ENCODE measurements around the gene SKOR1. TPM values are rescaled to one million over a fixed set of nuclear protein-coding genes. Genes with fewer than 3 reads are reported as not detected.

SKOR1 gene
- total and polyA plus RNA-seq, 2 experiments from 2014 or later, result 0.11 TPM; not detected in 1

DNA sequence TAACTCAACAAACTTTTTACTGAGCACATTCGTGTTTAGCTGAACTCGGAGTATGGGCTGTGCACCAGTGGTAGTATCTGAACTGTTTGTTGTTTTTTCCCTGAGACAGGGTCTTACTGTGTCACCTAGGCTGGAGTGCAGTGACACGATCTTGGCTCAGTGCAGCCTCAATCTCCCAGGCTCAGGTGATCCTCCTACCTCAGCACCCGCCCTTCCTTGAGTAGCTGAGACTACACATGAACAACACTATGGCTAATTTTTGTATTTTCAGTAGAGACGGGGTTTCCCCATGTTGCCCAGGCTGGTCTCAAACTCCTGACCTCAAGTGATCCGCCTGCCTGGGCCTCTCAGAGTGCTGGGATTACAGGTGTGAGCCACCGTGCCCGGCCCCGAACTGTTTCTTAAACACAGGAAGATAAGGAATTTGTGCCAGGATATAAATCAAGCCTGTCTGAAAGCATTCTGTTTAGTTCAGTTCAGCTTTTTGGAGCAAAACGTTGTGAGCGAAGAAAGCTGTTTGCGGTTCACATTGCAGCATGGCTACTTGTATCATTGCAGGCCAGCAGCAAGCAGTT is 40.4 kb upstream of the SKOR1 start:
- Histone ChIP-seq H3K4me3 (no peak overlapping the region), H3F3A (ENCODE audit: insufficient read depth) (no peaks in the 10 kb centered on the region), H3K4me2 (ENCODE audit: unreplicated experiment) (no peak overlapping the region), H3K27me3 (replicated peaks; ENCODE audit: insufficient read depth) (no peaks in the 10 kb centered on the region), H3K9me3 (ENCODE audit: low read depth) (no peaks in the 10 kb centered on the region), H3K9ac (no peak overlapping the region), H2AFZ (no peak overlapping the region), H3K4me1 (ENCODE audit: insufficient read depth) (no peaks in the 10 kb centered on the region), H4K20me1 (ENCODE audit: insufficient read depth) (no peaks in the 10 kb centered on the region), H3K79me2 (ENCODE audit: insufficient read depth) (no peaks in the 10 kb centered on the region), H3K36me3 (ENCODE audit: low read depth) (no peaks in the 10 kb centered on the region), H3K27ac (no peak overlapping the region), H3K9me2 (ENCODE audit: insufficient read depth) (no peaks in the 10 kb centered on the region)
- in situ Hi-C loops (cut with MboI), result no loop called here
- 91 to 92% methylated on average over 12 of the region's 12 CpGs for WGBS, 2 experiments (ENCODE audit: low coverage in 1 of 2, low lambda C conversion rate in 2 of 2, missing lambda C conversion rate in 2 of 2)
- DNase-seq, result no peak
- TF ChIP-seq EZH2 (IDR thresholded peaks at IDR 0.05; ENCODE audit: insufficient read depth, poor library complexity, severe bottlenecking), result no peak

DNA sequence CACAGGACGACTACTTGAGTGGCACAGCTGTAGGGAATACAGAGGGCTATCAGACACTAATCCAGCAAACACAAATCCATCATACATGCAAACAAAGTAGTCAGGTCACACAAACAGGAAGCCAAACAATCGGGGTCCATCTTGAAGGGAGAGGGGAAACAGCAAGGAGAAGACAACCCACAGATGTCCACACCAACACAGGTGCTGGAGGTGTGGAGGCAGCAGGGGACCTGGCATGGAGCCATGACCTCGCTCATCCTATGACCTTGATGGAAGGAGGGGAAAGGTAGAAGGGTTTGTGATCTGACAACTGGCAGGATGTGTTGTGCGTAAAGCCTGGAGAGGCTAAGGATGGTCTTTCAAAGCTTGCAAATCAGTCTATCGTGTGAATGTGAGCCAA is 39.9 kb upstream of the SKOR1 start:
- no peaks in the 10 kb centered on the region for H3F3A ChIP-seq (ENCODE audit: insufficient read depth)
- H3K9ac ChIP-seq, result no peak overlapping the region
- H3K9me3 ChIP-seq (ENCODE audit: low read depth), result no peaks in the 10 kb centered on the region
- TF ChIP-seq EZH2 (IDR thresholded peaks at IDR 0.05; ENCODE audit: insufficient read depth, poor library complexity, severe bottlenecking) (no peak), EZH2phosphoT487 (IDR thresholded peaks at IDR 0.05; ENCODE audit: insufficient read depth, low read depth) (no peak)
- H3K4me2 ChIP-seq (ENCODE audit: unreplicated experiment), result no peak overlapping the region
- no peak overlapping the region for H2AFZ ChIP-seq
- H3K4me1 ChIP-seq (ENCODE audit: insufficient read depth), result no peaks in the 10 kb centered on the region
- 86 to 90% methylated on average over 5 of the region's 5 CpGs for WGBS, 2 experiments (ENCODE audit: low coverage in 1 of 2, low lambda C conversion rate in 2 of 2, missing lambda C conversion rate in 2 of 2)
- H3K4me3 ChIP-seq, result no peak overlapping the region
- H4K20me1 ChIP-seq (ENCODE audit: insufficient read depth), result no peaks in the 10 kb centered on the region
- H3K27me3 ChIP-seq (replicated peaks; ENCODE audit: insufficient read depth), result no peaks in the 10 kb centered on the region
- no peak for DNase-seq
- H3K36me3 ChIP-seq (ENCODE audit: low read depth), result no peaks in the 10 kb centered on the region
- H3K79me2 ChIP-seq (ENCODE audit: insufficient read depth), result no peaks in the 10 kb centered on the region
- H3K27ac ChIP-seq, result no peak overlapping the region
- H3K9me2 ChIP-seq (ENCODE audit: insufficient read depth), result no peaks in the 10 kb centered on the region
- in situ Hi-C loops (cut with MboI), result no loop called here

DNA sequence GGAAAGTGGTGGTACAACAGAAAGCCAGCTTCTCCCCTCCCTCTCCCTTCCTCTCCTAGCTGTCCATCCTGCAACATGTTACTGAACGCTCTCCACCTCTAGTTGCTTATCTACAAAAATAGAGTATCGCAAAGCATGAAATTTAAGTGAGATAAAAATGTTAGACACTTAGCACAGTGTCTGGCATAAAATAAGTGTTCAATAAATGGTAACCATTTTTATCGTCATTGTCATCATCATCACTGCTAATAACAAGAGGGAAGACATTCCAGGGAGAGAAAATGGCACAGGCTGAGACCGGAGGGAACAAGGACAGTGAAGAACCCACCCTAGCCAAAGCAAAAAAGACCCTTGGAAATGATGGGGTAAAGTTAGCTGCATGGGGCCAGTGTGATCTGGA is 38.7 kb upstream of the SKOR1 start:
- DNase-seq, result no peak
- Histone ChIP-seq H3K4me1 (ENCODE audit: insufficient read depth) (no peaks in the 10 kb centered on the region), H3F3A (ENCODE audit: insufficient read depth) (no peaks in the 10 kb centered on the region), H3K4me3 (no peak overlapping the region), H3K4me2 (ENCODE audit: unreplicated experiment) (no peak overlapping the region), H4K20me1 (ENCODE audit: insufficient read depth) (no peaks in the 10 kb centered on the region), H3K9me3 (ENCODE audit: low read depth) (no peaks in the 10 kb centered on the region), H3K27me3 (replicated peaks; ENCODE audit: insufficient read depth) (no peaks in the 10 kb centered on the region), H3K79me2 (ENCODE audit: insufficient read depth) (no peaks in the 10 kb centered on the region), H3K9ac (no peak overlapping the region), H3K36me3 (ENCODE audit: low read depth) (no peaks in the 10 kb centered on the region), H2AFZ (no peak overlapping the region), H3K9me2 (ENCODE audit: insufficient read depth) (no peaks in the 10 kb centered on the region), H3K27ac (no peak overlapping the region)
- WGBS, 2 experiments (ENCODE audit: low coverage in 1 of 2, low lambda C conversion rate in 2 of 2, missing lambda C conversion rate in 2 of 2), result 94 to 98% methylated on average over 4 of the region's 4 CpGs
- in situ Hi-C loops (cut with MboI), result no loop called here
- no peak for TF ChIP-seq EZH2 (IDR thresholded peaks at IDR 0.05; ENCODE audit: insufficient read depth, poor library complexity, severe bottlenecking)
- no peak for TF ChIP-seq EZH2phosphoT487 (IDR thresholded peaks at IDR 0.05; ENCODE audit: insufficient read depth, low read depth)

GRCh38 chr15:67788986-67789385 is 36.3 kb upstream of the SKOR1 start:
- no peak overlapping the region for H3K4me2 ChIP-seq (ENCODE audit: unreplicated experiment)
- H3K4me1 ChIP-seq (ENCODE audit: insufficient read depth), result no peaks in the 10 kb centered on the region
- no peaks in the 10 kb centered on the region for H3K79me2 ChIP-seq (ENCODE audit: insufficient read depth)
- DNase-seq, result no peak
- H4K20me1 ChIP-seq (ENCODE audit: insufficient read depth), result no peaks in the 10 kb centered on the region
- H3K36me3 ChIP-seq (ENCODE audit: low read depth), result no peaks in the 10 kb centered on the region
- no peaks in the 10 kb centered on the region for H3K9me3 ChIP-seq (ENCODE audit: low read depth)
- no peak overlapping the region for H3K27ac ChIP-seq
- TF ChIP-seq EZH2 (IDR thresholded peaks at IDR 0.05; ENCODE audit: insufficient read depth, poor library complexity, severe bottlenecking), result no peak
- no peak for TF ChIP-seq EZH2phosphoT487 (IDR thresholded peaks at IDR 0.05; ENCODE audit: insufficient read depth, low read depth)
- H2AFZ ChIP-seq, result no peak overlapping the region
- H3K4me3 ChIP-seq, result no peak overlapping the region
- no peaks in the 10 kb centered on the region for H3K9me2 ChIP-seq (ENCODE audit: insufficient read depth)
- no peaks in the 10 kb centered on the region for H3F3A ChIP-seq (ENCODE audit: insufficient read depth)
- in situ Hi-C loops (cut with MboI), result no loop called here
- no peak overlapping the region for H3K9ac ChIP-seq
- no peaks in the 10 kb centered on the region for H3K27me3 ChIP-seq (replicated peaks; ENCODE audit: insufficient read depth)

Measured in GM23248 (cell line).